GM21619 (cell line): ENCODE results near the gene PPDPF.
A peak's percentile ranks its signal among the peaks of the same experiment; 100 is the strongest.
"Not testable (repeated sequence)": the region's sequence is repeated elsewhere in the genome, so short reads cannot be mapped to it uniquely, and the experiment has no call there.

Source experiments
- ATAC-seq: cut with Tn5 transposase; IDR thresholded peaks from one replicate; pipeline ENCODE4 v1.9.1; 2021; ENCODE audit not compliant: unreplicated experiment

PPDPF gene

DNA sequence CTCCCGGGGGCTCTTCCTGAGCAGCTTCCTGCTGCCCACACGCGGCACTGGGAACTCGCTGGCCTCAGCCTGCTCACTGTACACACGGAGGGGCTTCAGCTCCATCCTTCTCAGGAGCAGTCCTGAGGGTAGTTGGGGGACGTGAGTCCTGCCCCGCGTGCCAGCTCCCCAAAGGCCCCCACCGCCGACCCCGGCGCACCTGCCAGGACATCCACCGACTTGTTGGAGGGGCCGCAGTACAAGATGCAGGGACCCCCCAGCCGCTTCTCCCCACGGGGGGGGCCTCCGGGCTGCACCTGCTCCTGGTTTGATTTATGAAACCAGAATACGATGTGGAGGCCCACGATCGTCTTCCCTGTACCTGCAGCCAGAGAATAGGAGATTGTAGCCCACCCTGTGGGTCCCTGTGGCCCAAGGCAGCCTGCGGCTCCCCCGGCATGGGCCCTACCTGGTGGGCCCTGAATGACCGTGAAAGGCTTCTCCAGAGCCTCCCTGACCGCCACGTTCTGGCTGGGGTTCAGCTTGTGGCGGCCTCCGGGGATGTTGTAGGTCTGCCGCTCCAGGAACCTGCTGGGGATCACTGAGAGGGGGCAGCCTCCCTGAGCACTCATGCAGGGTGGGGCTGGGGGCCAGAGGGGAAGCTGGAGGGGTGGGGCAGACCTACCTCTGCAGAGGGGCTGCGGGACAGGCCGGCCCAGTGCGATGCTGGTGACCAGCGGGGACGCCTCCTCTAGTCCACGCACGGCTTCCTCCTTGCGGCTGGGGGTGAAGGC, 41.2 kb downstream of the PPDPF start:
- ATAC-seq: no peak

- ATAC-seq: peak; percentile 41
Observed at GRCh38 chr20:63562461-63563224, 42.1 kb downstream of the PPDPF start.

DNA sequence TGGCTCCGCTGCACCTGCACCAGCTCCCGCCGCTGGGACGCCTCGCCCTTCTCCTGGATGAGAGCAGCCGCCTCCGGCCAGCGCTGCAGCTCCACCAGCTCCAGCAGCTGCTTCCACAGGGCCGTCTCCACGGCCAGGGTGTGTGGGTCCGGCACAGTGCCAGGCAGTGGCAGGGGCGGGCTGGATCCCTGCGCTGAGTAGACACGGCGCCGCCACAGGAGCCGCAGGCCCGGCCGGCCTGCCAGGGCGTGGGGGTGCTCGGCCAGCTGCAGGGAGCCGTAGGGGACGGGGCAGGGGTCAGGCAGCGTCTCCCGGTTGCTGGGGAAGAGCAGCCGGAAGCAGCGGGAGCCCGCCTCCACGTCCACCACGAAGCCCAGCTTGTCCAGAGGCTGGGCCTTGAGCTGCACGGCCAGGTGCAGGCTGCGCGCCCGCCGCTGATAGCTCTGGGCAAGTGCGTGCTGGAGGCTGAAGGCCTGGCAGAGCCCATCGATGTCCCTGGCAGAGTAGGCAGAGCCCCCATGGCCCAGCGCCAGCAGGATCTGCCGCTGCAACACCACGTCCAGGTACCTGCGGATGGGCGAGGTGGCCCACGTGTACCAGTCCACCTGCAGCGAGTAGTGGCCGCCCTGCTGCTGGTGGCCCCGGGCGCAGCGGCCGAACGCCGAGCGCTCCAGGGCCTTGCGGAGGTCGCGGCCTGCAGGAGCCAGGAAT, 42.8 kb downstream of the PPDPF start:
- no peak for ATAC-seq

GRCh38 chr20:63564036-63564810, 43.7 kb downstream of the PPDPF start:
- ATAC-seq: no peak

- ATAC-seq: no peak
Observed at GRCh38 chr20:63565021-63565698, 44.6 kb downstream of the PPDPF start.

DNA sequence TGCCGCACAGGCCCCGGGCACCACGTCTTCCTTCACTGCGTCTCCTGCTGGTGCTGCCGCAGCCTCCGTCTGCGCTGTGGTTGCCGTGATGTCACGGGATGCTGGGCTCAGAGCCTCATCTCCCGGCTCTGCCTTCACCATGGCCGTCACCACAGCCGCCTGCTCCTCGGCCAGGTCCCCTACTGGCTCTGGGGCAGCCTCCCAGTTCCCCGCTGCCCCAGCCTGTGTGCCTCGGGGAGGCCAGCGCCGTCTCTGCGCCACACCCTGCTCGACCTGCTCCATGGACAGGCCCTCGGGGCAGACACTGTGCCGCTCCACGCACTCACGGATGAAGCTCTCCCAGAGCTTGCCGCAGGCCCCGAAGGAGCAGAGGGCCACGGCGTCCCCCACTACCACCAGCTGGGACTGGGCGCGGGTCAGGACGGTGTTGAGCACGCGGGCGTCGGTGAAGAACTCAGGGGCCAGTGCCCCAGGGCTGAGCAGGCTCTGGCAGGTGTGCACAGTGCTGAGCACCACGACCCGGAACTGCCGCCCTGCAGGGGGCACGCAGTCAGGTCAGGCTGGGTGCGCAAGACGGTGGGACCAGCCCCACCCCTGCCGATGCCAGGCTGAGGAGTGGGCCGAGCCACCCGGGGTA, 45.3 kb downstream of the PPDPF start:
- ATAC-seq: no peak

GRCh38 chr20:63566395-63567135, 46.0 kb downstream of the PPDPF start:
- ATAC-seq: no peak

DNA sequence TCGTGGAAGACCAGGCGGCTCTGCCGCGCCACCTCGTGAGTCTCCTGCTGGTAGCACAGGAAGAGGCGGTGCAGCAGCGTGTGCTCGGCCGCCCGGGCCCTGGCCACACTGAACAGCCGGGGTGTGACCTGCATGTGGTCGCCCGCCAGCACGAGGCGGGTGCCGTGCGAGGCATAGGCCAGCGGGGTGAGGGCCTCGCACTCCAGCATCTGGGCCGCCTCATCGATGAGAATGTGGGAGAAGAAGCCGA, 46.5 kb downstream of the PPDPF start:
- no peak for ATAC-seq

- peak; percentile 55 for ATAC-seq
Observed at GRCh38 chr20:63567386-63568169, 47.0 kb downstream of the PPDPF start.

DNA sequence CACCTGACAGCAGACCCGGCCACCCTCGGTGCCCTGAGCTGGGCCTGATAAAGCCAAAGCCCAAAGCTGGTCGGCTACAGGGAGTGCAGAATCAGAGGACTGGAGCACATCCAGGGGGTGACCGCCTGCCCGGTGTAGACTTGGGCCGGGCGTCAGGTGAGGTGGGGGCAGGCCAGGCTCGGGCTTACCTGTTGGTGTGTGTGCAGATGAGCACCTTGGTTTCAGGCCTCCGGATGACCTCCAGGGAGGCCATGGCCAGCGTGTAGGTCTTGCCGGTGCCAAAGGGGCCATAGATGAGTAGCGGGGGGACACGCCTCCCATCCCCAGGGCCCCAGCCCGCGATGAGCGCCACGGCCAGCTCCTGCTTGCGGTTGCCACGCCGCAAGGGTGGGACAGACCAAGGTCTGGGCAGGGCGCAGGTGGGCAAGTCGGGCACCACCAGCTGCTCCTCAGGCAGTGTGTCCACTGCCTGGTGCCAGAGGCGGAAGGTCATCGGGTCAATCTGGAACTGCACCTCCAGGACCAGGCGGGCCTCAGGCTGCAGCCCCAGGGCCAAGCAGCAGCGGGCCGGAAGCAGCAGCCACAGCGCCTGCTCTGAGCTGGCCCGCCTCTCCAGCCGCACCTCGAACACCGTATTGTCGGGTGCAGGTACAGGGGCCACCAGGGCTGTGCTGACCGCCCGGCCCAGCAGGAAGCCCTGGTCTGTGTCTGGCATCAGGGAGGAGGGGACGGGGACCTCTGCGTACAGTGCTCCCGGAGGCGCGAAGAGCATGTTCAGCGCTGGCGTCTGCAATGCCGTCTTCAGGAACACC, 47.8 kb downstream of the PPDPF start:
- ATAC-seq: peak; percentile 2

- no peak for ATAC-seq
Observed at GRCh38 chr20:63568986-63569949, 48.7 kb downstream of the PPDPF start.

- no peak for ATAC-seq
Observed at GRCh38 chr20:63570281-63571086, 49.9 kb downstream of the PPDPF start.

DNA sequence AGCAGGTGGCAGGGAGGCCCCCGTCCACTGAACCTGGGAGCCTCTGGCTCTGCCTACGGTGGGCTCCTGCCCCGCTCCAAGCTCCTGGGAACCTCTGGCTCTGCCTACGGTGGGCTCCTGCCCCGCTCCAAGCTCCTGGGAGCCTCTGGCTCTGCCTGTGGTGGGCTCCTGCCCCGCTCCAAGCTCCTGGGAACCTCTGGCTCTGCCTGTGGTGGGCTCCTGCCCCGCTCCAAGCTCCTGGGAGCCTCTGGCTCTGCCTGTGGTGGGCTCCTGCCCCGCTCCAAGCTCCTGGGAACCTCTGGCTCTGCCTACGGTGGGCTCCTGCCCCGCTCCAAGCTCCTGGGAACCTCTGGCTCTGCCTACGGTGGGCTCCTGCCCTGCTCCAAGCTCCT, 50.5 kb downstream of the PPDPF start:
- not testable (repeated sequence) for ATAC-seq
